HG03103 (cell line): ENCODE results near the gene SHC2.
"Not testable (repeated sequence)": the region's sequence is repeated elsewhere in the genome, so short reads cannot be mapped to it uniquely, and the experiment has no call there.

Source experiments
- ATAC-seq: cut with Tn5 transposase; IDR thresholded peaks from one replicate; pipeline ENCODE4 v1.9.1; 2021; ENCODE audit warnings: low read depth; ENCODE audit not compliant: unreplicated experiment

Gene SHC2

DNA sequence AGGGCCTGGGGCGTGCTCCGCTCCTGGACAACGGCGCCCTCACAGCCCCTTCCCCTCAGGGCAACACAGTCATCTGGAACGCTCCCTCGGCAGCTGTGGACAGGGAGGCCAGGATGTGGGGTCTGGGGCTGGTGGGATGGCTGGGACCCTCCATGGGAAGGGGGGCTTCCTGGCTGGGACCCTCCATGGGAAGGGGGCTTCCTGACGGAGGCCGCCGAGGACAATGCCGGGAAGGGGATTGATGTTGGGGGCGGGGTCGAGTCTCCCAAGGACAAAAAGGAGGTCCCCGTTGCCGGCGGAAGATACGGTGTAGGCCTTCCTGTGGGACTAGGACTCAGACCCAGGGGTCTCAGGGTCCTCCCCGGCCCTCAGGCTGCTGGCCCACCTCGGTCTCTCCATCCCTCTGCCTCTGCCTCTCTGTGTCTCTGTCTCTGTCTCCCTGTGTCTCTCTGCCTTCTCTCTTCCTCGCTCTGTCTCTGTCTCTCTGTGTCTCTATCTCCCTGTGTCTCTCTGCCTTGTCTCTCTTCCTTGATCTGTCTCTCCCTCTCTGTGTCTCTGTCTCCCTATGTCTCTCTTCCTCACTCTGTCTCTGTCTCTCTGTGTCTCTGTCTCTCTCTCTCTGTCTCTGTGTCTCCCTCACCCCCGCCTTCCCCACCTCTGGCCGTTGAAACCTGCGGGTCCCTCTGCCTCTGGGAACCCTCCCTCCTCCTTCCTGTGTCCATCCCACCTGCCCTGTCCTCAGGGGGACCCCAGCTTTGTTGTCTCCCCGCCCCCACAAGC lies 32.7 kb upstream of the SHC2 start:
- ATAC-seq: no peak

DNA sequence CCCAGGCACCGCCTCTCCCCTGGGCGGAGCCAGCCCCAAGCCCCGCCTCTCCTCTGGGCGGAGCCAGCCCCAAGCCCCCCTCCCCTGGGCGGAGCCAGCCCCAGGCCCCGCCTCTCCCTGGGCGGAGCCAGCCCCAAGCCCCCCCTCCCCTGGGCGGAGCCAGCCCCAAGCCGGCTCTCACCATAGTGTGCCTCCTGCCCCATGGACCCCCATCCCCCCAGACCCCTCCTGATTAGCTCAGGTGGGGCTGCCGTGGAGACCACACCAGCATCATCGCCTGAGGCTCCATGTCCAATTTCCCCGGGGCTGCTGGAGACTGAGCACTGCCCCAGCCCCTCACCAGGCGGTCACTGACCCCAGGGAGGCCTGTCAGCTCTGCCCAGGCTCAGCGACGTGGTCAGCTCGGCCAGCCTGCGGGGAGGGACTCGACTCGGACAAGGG lies 31.3 kb upstream of the SHC2 start:
- ATAC-seq: no peak

DNA sequence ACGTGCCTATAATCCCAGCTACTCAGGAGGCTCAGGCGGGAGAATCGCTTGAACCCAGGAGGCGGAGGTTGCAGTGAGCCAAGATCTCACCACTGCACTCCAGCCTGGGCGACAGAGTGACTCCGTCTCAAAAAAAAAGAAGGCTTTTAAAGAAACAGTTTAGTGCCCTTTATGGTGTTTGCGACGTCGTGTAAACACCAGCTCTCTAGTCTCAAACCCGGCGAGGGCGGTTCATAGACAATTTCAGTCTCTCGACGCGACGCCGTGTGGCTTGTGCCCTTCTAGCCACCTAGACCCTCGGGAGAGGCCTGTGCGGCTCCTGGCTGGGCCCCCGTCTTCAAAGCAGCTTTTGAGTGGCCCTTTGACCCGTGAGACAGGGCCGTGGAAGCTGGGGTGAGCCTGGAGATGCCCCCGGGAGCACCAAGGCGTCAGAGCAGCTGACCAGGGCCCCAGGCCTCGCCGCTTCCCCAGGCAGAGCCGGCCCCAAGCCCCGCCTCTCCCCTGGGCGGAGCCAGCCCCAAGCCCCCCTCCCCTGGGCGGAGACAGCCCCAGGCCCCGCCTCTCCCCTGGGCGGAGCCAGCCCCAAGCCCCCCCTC lies 30.4 kb upstream of the SHC2 start:
- no peak for ATAC-seq

DNA sequence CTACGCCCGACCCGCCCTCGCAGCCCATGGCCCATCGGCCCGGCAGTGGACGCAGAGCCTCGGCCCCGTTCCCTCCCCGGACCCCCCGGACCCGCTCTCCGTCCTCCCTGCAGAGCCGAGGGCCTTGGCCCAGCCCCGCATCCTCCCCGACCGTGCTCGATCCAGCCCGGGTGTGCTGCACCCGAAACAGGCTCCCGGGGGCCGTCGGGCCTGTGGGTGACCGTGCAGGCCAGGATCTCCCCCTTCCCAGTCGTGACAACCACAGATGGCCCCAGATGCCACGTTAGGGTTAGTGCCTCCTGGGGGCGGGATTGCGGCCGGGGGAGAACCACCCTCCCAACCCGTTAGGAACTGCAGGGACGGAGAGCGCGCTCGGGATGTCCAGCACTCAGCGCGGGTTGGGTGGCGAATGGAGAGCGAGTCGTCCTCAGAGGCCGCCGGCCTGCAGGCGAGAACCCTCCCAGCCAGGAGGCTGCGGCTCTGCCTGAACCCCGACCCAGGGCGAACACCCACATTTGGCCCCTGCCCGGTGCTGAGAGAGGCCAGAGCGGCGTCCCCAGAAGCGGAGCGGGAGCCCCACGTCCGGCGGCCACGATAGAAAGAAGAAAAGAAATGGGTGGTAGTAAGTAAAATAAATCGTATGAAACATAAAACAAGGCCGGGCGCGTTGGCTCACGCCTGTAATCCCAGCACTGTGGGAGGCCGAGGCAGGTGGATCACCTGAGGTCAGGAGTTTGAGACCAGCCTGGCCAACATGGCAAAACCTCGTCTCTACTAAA lies 28.8 kb upstream of the SHC2 start:
- ATAC-seq: no peak

DNA sequence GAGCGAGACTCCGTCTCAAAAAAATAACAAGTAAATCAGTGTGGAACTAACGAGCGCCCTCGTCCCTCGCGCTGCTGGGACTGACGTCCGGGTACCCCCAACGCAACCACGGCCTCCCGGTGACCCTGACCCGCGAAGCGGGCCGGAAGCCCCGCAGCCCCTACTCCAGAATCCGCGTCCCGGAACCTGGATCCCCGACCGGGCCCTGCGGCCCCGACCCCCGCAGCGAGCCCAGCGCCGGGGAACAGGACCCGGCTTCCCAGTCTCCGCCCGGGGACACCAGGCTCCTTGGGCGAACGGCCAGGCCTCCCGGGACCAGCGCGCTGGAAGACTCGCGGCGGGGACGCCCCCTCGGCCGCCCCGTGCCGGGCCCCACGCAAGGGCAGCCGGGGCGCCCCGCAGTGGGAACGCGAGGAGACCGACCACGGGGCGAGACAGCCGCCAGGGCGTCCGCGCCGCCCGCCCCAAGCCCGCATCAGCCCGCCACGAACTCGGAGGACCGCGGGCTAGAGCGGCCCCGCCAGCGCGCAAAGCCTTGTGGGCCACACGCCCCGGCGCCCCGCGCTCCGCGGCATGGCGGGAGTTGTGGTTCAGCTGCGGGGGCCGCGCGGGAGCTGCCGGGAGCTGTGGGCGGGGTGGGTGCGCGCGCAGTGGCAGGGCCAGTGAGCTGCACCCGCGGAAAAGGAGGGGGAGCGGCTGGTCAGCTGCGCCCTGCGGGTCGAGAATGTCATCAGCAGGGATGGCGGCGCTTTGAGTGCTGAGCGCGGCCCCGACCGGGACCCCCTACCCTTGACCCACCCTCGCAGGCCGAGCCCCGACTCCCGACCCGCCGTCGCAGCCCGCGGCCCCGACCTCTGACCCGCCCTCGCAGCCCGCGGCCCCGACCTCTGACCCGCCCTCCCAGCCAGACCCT lies 27.9 kb upstream of the SHC2 start:
- ATAC-seq: peak; percentile 73

DNA sequence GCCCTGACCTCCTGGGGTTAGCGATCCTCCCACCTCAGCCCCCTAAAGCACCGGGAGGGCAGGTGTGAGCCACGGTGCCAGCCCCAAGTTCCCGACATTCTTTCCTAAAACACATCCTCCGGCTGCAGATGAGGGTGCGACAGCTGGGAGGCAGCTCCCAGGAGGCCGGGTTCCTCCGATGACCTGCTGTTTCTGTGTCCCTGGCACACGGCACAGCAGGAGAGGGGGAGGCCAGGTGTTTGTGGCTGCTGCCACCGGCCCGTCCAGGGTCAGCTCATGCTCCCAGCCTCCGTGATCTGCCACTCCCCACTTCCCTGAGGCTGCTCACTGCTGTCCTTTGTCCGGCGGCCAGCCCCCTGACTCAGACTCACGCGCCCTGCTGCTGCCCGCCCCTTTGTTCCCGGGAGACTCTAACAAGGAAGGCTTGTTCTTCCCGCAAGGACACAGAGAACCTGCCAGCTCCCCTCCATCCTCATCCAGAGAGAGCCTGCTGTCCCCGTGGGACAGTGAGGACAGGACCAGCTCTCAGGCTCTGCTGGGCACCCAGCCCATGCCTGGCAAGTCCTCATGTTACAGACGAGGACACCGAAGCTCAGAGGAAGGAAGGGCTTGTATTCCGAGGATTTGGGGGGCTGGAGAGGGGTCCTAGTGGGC lies 24.9 kb upstream of the SHC2 start:
- no peak for ATAC-seq

DNA sequence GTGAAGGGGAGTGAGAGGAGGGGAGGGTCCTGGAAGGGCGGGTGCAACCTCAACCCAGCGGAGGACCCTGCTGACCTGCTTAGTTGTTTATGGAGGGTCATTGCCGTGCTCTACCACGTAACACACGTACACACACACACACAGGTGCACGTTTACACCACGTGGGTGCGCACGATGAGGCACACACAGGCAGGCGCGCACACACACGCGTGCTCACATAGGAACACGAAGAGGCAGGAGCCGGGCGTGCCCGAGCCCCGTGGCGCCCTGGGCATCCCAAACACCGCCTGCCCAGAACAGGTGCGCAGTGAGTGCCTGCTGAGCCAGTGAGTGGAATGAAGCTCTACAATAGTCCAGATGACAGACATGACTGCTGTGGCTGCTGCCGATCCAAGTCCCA lies 24.2 kb upstream of the SHC2 start:
- ATAC-seq: no peak

DNA sequence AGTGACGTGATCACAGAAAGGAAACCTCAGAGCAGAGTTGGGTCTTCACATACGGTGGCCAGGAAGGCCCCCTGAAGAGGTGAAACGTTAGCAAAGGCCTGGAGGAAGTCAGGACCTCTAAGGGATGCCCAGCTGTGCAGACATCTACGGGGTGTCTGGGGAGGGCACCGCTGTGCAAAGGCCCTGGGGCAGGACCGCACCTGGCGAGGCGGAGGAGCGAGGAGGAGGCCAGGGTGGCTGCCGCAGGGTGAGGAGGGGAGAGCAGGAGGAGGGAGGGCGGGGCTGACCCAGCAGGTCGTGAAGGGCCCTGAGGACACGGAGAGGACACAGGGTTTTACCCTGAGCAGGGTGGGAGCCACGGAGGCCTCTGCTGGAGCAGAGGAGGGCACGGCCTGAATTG lies 23.7 kb upstream of the SHC2 start:
- no peak for ATAC-seq

DNA sequence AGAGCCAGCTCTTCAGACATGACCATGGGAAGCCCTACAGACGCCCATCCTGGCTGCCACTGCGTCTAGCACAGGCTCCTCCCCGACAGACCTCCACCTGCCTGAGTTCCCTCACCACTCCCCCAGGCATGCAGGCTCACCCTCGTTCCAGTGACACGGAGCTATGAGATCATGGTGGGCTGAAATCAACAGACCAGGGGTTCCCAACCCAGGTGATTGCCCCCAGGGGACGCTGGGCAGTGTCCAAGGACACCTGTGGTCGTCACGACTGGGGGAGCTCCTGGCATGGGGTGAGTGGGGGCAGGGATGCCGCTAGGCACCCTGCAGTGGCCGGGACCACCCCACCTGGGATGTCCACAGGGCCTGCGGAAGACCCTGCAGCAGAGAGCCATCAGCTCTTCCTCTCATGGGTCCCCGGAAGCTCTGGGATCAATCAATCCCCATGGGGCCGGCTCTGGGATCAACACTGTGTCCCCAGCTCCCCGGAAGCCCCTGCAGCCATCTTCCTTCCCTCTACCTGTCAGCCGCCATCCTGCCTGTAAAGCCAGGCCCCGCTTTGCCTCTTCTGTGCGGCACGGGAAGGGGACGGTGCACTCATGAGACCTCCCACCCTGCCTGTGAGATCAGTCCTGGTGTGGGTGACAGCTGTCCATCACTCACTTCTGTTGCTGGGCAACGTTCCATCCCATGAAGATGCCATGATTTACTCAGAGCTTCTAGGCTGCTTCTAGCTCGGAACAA lies 22.7 kb upstream of the SHC2 start:
- ATAC-seq: no peak

DNA sequence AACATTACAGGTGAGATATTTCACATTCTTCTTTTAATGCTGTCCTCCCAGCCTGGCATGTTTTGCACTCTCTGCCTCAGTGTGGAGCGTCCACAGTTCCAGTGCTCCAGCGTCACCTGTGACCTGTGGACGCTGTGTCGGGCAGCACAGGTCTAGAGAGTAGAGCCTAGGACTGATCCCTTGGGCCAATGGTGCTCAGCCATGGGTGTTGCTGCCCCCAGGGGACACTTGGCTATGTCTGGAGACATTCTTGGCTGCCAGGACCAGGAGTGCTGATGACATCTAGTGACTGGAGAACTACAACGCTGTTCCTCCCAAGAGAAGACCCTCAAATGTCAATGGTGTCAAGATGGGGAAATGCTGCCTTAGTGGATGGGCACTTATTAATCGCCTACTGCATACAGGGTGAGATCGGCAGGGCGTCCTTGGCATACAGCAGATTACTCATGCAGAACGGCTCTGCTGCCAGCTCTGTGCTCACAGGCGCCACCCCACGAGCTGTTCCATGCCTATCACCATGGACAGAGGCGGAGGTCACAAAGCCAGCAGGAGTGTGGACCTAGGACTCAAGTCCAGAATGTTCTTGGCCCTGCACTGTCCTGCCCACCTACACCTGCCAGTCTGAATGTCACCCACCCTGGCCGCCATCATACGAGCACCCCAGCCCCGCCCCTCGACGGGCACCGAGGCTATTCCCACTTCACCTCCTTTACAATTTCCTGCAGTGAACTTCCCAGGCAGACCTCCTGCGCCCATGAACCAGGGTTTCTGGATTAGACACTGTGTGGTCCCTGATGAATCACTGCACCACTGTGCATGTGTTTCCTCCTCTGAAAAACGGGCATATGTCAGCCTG lies 21.6 kb upstream of the SHC2 start:
- ATAC-seq: no peak

DNA sequence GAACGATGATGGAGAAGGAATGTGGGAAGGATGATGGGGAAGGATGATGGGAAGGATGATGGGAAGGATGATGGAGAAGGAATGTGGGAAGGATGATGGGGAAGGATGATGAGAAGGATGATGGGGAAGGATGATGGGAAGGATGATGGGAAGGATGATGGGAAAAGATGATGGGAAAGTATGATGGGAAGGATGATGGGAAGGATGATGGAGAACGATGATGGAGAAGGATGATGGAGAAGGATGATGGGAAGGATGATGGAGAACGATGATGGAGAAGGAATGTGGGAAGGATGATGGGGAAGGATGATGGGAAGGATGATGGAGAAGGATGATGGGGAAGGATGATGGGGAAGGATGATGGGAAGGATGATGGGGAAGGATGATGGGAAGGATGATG lies 20.3 kb upstream of the SHC2 start:
- ATAC-seq: not testable (repeated sequence)

DNA sequence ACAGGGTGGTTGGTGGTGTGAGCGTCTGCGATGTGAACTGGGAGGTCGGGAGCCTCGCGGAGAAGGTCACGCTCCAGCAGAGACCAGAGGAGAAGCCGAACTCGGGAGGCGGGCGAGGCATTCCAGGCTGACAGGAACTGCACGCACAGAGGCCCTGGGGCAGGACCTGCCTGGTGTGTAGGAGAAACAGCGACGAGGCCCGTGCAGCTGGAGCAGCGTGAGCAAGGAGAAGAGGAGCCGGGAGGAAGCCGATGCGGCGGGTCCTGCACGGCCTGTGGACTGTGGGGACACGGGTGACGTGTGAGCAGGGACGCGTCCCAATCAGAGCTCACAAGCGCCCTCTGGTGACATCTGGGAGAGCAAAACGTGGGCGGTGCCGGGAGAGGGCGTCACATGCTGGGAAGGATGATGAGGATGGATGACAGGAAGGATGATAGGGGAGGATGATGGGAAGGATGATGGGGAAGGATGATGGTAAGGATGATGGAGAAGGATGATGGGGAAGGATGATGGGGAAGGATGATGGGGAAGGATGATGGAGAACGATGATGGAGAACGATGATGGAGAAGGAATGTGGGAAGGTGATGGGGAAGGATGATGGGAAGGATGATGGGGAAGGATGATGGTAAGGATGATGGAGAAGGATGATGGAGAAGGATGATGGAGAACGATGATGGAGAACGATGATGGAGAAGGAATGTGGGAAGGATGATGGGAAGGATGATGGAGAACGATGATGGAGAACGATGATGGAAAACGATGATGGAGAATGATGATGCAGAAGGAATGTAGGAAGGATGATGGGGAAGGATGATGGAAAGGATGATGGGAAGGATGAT lies 19.4 kb upstream of the SHC2 start:
- no peak for ATAC-seq

DNA sequence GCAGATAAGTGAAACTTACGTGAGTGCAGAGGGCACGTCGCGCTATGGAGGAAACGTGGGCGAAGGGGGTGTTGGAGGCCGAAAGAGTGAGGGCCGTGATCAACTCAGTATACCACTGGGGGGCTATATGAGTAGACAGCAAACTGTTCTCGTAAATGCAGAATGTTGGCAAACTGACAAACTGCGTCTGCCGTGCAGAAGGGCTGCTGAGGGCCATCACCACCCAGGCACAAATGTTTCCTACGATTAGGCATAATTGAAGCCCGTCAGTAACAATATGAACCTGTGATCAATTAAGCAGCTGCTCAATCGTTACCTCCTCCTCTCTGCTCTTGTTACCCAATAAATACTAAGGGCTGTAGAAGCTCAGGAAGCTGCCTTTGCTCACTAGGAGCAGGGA lies 18.1 kb upstream of the SHC2 start:
- ATAC-seq: no peak

DNA sequence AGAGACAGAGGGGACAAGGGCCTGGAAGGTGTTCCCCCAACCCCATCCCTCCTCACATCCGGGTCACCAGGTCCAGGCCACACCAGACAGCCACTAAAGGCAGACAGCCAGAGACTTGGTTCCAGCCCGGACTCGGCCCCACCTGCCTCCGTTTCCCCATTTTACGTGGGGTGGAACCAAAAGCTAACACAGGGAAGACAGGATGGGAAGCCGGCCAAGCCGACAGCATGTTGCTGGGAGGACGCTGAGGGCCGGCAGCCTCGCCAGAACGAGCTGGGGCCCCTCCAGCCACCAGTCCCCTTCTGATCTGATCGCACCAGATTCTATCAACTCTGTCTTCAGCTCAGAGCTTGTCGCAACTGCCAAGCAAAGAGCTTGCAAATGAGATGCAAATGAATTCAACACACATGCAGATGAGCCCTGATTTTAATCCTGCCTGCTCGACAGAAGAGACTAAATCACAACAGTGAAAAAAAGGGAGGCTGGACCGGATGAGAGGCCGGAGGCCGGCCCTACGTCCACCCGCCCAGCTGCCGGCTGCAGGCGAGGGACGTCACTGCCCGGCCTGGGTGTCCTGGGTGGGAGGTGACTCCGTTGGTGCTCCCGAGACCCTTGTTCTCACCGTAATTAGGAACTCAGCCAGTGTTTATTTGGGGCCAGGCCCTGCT lies 17.5 kb upstream of the SHC2 start:
- ATAC-seq: no peak

DNA sequence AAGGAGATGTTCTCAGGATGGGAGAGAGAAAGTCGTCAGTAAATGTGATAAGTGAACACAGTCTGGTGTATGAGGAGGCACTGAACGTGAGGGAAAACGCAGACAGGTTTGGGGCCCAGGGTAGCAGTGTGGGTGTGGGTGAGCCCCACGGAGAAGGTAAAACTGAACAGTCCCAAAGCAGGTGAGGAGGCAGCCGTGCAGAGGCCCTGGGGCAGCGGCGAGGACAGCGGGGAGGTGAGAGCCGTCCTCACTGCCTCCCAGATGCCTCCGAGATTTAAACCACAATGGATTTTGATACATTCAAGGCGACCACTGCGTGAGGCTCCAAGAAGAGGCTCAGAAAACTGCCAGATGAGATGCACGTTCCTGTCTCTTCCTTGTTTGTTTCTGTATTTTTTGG lies 14.5 kb upstream of the SHC2 start:
- no peak for ATAC-seq

DNA sequence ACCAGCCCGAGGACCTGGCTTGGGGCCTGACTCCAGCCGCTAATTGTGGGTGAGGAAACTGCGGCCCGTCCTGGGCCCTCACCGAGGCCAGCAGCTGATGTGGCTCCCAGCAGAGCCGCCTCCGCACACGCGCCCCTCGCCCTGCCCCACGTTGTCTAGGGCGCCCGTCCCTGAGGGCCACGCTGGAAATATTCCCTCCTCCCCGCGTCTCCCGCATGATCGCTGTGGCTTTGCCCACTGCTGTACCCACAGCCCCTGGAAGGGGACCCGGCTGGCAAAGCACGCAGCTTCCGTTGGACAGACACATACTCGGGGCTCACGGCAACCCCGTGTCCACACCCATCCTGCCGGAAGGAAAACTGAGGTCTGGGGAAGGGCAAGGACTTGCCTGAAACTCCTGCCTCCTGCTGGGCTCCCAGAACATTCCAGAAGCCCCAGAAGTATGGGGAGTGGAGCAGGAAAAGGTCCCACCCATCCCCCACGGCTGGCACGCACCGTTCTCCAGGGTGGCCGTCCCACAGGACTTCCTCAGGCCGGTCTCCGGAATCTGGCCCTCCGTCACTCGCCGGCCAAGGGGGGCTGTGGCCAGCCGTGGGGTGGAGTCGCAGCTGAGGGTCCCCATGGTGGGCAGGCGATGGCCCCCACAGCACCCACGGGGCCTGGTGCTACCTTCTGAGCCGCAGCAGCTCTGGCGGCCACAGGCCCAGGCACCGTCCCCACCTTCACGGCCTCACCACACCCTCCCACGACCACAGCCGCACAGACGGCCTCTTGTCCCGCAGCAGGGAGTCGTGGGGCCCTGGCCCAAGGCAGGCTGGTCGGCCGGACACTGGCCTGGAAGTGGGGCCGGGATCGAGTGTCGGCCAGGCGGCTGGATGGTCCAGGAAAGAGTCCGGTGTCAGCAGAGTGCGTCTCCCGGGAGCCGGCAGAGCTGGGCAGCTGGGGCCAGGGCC lies 13.6 kb upstream of the SHC2 start:
- no peak for ATAC-seq
